Heart right ventricle (tissue), 16 donors: ENCODE data around the gene TRIM8. TPM values are rescaled to one million over a fixed set of nuclear protein-coding genes. Genes with fewer than 3 reads are reported as not detected.

Experiments used
- ATAC-seq, 8 donors: fragments of 200-7000 bp; cut with Tn5 transposase; one replicate each; pipeline ENCODE4 v1.9.1; 2020; ENCODE audit warnings: mild to moderate bottlenecking in 8 of 8, moderate library complexity in 8 of 8, moderate number of reproducible peaks in 1 of 8
- DNase-seq, 2 donors: peaks; one replicate each; pipeline ENCODE4 v3.0.0-alpha.2; 2020
- H3K27ac ChIP-seq, 10 donors: fragments of 200-600 bp; sonication (generic) in 2 of 10; one replicate each; pipeline versions ENCODE4 v1.5.0 to v1.8.0; 2020 to 2022; ENCODE audit warnings: mild to moderate bottlenecking in 3 of 10
- H3K27me3 ChIP-seq, 7 donors: fragments of 200-600 bp; one replicate each; pipeline ENCODE4 v1.8.0; 2021 to 2022; ENCODE audit warnings: mild to moderate bottlenecking in 2 of 7
- H3K36me3 ChIP-seq, 9 donors: fragments of 200-600 bp; sonication (generic) in 1 of 9; one replicate each; pipeline versions ENCODE4 v1.5.0 to v1.8.0; 2020 to 2022; ENCODE audit warnings: mild to moderate bottlenecking in 2 of 9
- H3K4me1 ChIP-seq, 9 donors: fragments of 200-600 bp; sonication (generic) in 1 of 9; one replicate each; pipeline versions ENCODE4 v1.5.0 to v1.8.0; 2020 to 2022; ENCODE audit warnings: mild to moderate bottlenecking in 4 of 9
- H3K4me3 ChIP-seq, 10 donors: fragments of 200-600 bp; sonication (generic) in 2 of 10; one replicate each; pipeline versions ENCODE4 v1.5.0 to v1.8.0; 2020 to 2022; ENCODE audit warnings: mild to moderate bottlenecking in 7 of 10, moderate library complexity in 2 of 10
- H3K9me3 ChIP-seq, 11 donors: fragments of 200-600 bp in 10 of 11; sonication (generic) in 2 of 11; one replicate each; pipeline versions ENCODE4 v1.5.0 to v1.8.0; 2013 to 2022; ENCODE audit warnings: mild to moderate bottlenecking in 2 of 11, control low read depth in 1 of 11, moderate library complexity in 1 of 11
- WGBS, 2 donors: extraction: QIAGEN DNeasy Blood & Tissue Kit; methylation state at CpG; one replicate each; pipeline ENCODE4 v1.1.7; 2013; ENCODE audit warnings: inconsistent platforms in 1 of 2; 5-methylcytosine and 5-hydroxymethylcytosine counted together
- intact Hi-C, 10 donors: fragments of 100-400 bp; cut with DNase I; formaldehyde crosslinking; loops; one replicate each; pipeline versions ENCODE4 v1.11.1 to v1.14.2; 2022
- polyA plus RNA-seq, 2 donors: library from polyadenylated mRNA; stranded (reverse); fragments of 200-250 nt; gene quantifications; one replicate each; pipeline ENCODE4 v1.2.3, GENCODE V29; 2013
- total RNA-seq, 10 donors: library from RNA; stranded (reverse); fragmentation: NEBNext Ultra II Directional in 3 of 10; extraction: Animal tissue kit (Norgen Biotek cat#: 25700) in 3 of 10; gene quantifications; one replicate each; pipeline versions ENCODE4 v1.2.1 to v1.2.4, GENCODE V29; 2021 to 2023
- TF ChIP-seq, protein P1 (sequence below), 9 donors: fragments of 200-600 bp; sonication (generic) in 2 of 9; IDR thresholded peaks; one replicate each; pipeline versions ENCODE4 v1.5.0 to v1.8.0; 2021 to 2022; ENCODE audit warnings: antibody characterized with exemption in 9 of 9, mild to moderate bottlenecking in 5 of 9, moderate library complexity in 1 of 9
- donor health status: Arrhythmogenic right ventricular cardiomyopathy.
- donor health status: ischemic (EF 13 %, LVEDD 7.1; RV severe dilation, severe dysfunction).
- donor health status: healthy with polysubstance abuse.
- donor health status: DM: no; HTN: yes; CAD: no.
- donor health status: DM: no; HTN: no; CAD: no.
- donor health status: ischemic (EF 25% LVEDD 6.9; RV normal size, moderate dysfunction).
- donor health status: ischemic (EF 25% LVEDD 5.7; RV mildly dilated, moderate dysfunction).
- donor health status: healthy.
- donor health status: DM: yes; HTN: yes; CAD: no.
- donor health status: Ischemic cardiomyopathy.
- donor health status: ischemic (EF 35%, LVEDD 5.7; RV mildly dilated, moderate dysfunction).
- donor health status: nonischemic (EF 11% LVEDD 7.7; RV severe dilation, severe dysfunction).
- donor health status: DM: yes; HTN: yes; CAD: no.
- donor health status: PGD.
- donor health status: ischemic (EF 29% LVEDD 5.4; RV normal size, mild dysfunction).
- donor health status: nonischemic (EF 23%, LVEDD 6.1; RV moderate dilation, normal function).

The TRIM8 gene
- total and polyA plus RNA-seq, 12 donors: 27.9 to 147 (median 88.8) TPM

DNA sequence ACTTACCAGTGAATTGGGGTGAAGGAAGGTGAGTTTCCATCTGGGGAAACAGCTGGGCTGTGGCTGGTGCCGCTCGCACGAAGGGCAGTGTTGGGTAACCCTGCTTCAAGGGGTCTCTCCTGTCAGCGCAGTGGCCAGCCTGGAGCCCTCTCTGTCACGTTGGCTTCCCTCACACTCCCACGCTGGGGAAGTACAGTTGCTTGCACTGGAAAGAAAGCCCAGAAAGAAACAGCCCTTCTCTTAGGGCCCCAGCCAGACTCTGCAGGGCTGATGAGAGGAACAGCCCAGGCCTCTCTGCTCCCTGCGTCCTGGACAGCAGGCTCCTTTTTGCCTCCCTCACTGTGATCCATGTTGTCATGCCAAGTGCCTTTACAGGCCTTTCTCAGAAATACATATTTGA lies 40.3 kb upstream of the TRIM8 start:
- no peak overlapping the region for H3K4me3 ChIP-seq
- H3K4me1 ChIP-seq: peaks cover 14 to 70% (median 62%) of the 10 kb centered on the region in 9 donors
- H3K36me3 ChIP-seq: peaks cover 0 to 65% (median 0%) of the 10 kb centered on the region in 9 donors
- TF ChIP-seq, protein P1, sequence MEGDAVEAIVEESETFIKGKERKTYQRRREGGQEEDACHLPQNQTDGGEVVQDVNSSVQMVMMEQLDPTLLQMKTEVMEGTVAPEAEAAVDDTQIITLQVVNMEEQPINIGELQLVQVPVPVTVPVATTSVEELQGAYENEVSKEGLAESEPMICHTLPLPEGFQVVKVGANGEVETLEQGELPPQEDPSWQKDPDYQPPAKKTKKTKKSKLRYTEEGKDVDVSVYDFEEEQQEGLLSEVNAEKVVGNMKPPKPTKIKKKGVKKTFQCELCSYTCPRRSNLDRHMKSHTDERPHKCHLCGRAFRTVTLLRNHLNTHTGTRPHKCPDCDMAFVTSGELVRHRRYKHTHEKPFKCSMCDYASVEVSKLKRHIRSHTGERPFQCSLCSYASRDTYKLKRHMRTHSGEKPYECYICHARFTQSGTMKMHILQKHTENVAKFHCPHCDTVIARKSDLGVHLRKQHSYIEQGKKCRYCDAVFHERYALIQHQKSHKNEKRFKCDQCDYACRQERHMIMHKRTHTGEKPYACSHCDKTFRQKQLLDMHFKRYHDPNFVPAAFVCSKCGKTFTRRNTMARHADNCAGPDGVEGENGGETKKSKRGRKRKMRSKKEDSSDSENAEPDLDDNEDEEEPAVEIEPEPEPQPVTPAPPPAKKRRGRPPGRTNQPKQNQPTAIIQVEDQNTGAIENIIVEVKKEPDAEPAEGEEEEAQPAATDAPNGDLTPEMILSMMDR (IDR thresholded peaks at IDR 0.05): no peak
- H3K9me3 ChIP-seq: no peaks in the 10 kb centered on the region
- WGBS, 2 donors: 63 to 75% methylated on average over 7 of the region's 7 CpGs
- H3K27me3 ChIP-seq: no peaks in the 10 kb centered on the region
- intact Hi-C loops: loop anchor here in 1 of 10 donors (5.0 kb wide), 1 partner anchor 33 kb away; no protein-coding TSS in a partner anchor
- DNase-seq (no peak), ATAC-seq (peak in 6 of 8 donors; percentile 21 to 46 (median 26))
- peak overlapping the region in 8 of 10 donors; percentile 31 to 93 (median 59) for H3K27ac ChIP-seq

DNA sequence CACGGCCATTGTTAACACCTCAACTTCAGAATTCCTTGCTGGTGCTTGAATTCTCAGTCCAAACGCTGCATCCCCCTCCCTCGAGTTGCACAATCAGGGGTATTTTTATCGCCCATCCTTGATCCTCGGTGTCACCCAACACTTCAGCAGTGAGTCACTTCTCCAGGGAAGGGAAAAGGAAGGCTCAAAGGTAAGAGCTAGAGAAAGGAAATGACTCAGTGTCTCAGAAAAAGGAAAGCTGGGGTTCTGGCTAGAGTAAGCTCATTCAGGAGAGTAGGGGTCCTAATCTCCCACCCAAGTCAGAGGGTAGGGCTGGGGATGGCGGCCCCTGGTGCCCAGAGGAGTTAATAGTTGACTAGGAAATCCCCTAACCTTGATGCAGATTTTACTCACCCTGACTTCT lies 39.8 kb upstream of the TRIM8 start:
- Histone ChIP-seq H3K27me3 (no peaks in the 10 kb centered on the region), H3K9me3 (no peaks in the 10 kb centered on the region), H3K27ac (peak overlapping the region in 9 of 10 donors; percentile 9 to 93 (median 56)), H3K36me3 (peaks cover 0 to 60% (median 0%) of the 10 kb centered on the region in 9 donors), H3K4me3 (no peak overlapping the region), H3K4me1 (peaks cover 14 to 66% (median 57%) of the 10 kb centered on the region in 9 donors)
- no peak for DNase-seq
- ATAC-seq: peak in 3 of 8 donors; percentile 12 to 46 (median 26)
- TF ChIP-seq, protein P1 (IDR thresholded peaks at IDR 0.05): peak in 1 of 9 donors; percentile 7
- WGBS, 2 donors: 51 to 54% methylated on average over 6 of the region's 6 CpGs
- intact Hi-C loops: loop anchor here in 1 of 10 donors (5.0 kb wide), 1 partner anchor 33 kb away; no protein-coding TSS in a partner anchor

DNA sequence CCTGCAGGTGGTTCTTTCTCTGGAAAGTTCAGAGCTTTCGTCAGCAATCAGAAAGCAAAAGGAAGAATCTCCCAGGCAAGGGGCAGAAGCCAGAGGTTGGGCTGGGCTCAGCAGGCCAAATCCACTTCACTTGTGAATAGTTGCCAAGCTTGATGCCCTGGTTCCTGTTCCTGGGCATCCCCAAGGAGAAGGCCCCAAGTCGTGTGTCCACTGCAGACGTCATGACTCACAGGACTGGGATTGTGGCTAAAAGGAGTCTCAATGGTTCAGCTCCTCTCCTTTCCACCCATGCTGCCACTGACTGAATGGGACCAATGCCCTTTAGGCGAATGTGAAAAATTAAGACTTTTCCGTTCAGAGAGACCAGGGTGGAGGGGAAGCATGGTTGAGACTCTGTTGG lies 38.6 kb upstream of the TRIM8 start:
- intact Hi-C loops: no loop called here
- ATAC-seq: peak in 1 of 8 donors; percentile 23
- Histone ChIP-seq H3K36me3 (peaks cover 0 to 49% (median 0%) of the 10 kb centered on the region in 9 donors), H3K4me1 (peaks cover 3 to 64% (median 50%) of the 10 kb centered on the region in 9 donors), H3K9me3 (no peaks in the 10 kb centered on the region), H3K27me3 (no peaks in the 10 kb centered on the region), H3K4me3 (no peak overlapping the region), H3K27ac (peak overlapping the region in 1 of 10 donors; percentile 73)
- 69 to 71% methylated on average over 5 of the region's 5 CpGs for WGBS, 2 donors
- DNase-seq: no peak
- TF ChIP-seq, protein P1 (IDR thresholded peaks at IDR 0.05): no peak

DNA sequence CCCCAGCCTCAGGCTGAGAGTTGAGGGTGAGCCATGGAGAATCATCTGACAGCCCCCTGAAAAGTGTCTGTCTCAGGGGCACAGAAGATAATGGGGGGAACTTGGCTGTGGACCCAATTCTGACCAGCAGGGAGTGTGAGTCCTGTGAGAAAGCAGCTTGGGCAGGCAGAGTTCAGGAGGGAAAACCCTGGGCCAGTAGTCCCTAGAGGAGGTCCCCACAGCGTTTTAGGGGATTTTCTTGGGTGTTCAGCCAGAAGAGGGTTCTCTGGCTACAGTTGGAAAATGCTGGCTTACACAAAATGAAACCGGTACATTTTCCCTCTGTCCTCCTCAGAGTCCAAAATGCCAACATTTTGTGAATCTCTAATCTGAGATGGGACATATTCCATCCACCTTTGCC lies 35.8 kb upstream of the TRIM8 start:
- no peaks in the 10 kb centered on the region for H3K27me3 ChIP-seq
- TF ChIP-seq, protein P1 (IDR thresholded peaks at IDR 0.05): no peak
- peaks cover 0 to 29% (median 0%) of the 10 kb centered on the region in 9 donors for H3K36me3 ChIP-seq
- no peak overlapping the region for H3K27ac ChIP-seq
- H3K9me3 ChIP-seq: no peaks in the 10 kb centered on the region
- intact Hi-C loops: no loop called here
- H3K4me1 ChIP-seq: peaks cover 11 to 63% (median 48%) of the 10 kb centered on the region in 9 donors
- DNase-seq (no peak), ATAC-seq (no peak)
- no peak overlapping the region for H3K4me3 ChIP-seq
- WGBS, 2 donors: 62 to 75% methylated on average over 2 of the region's 2 CpGs
